Osteoblast (primary cell): ENCODE data around the gene PDS5B. TPM values are rescaled to one million over a fixed set of nuclear protein-coding genes. Genes with fewer than 3 reads are reported as not detected.

Experiments used
- DNase-seq: peaks from one replicate; pipeline ENCODE4 v3.0.0; 2011; ENCODE audit warnings: low spot score, mixed read lengths; ENCODE audit not compliant: insufficient read length; ENCODE audit errors: missing footprints
- H2AFZ ChIP-seq: 2 replicates; pipeline ENCODE4 v1.6.0; 2011; ENCODE audit warnings: mild to moderate bottlenecking, low read length
- H3K27ac ChIP-seq: 2 replicates; pipeline ENCODE4 v1.5.1; 2011; ENCODE audit warnings: mild to moderate bottlenecking, low read depth, low read length, moderate library complexity
- H3K27me3 ChIP-seq: 2 replicates; pipeline ENCODE4 v1.6.0; 2012; ENCODE audit warnings: mild to moderate bottlenecking, control low read depth, inconsistent platforms, low read length, moderate library complexity; ENCODE audit not compliant: insufficient read depth
- H3K36me3 ChIP-seq: 2 replicates; pipeline ENCODE4 v1.5.1; 2011; ENCODE audit warnings: mild to moderate bottlenecking, low read length, control low read depth, moderate library complexity; ENCODE audit not compliant: insufficient read depth
- H3K4me1 ChIP-seq: 2 replicates; pipeline ENCODE4 v1.5.1; 2011; ENCODE audit warnings: mild to moderate bottlenecking, low read length, control low read depth, moderate library complexity; ENCODE audit not compliant: insufficient read depth
- H3K4me2 ChIP-seq: 2 replicates; pipeline ENCODE4 v1.6.0; 2011; ENCODE audit warnings: mild to moderate bottlenecking, low read length; ENCODE audit not compliant: insufficient read depth
- H3K4me3 ChIP-seq: fragments of 200-600 bp; sonication (generic); 3 replicates; pipeline ENCODE4 v1.5.1; 2012; ENCODE audit warnings: mild to moderate bottlenecking, low read length, inconsistent platforms; ENCODE audit not compliant: insufficient read depth
- H3K79me2 ChIP-seq: 2 replicates; pipeline ENCODE4 v1.6.0; 2012; ENCODE audit warnings: mild to moderate bottlenecking, low read length, control low read depth, inconsistent platforms; ENCODE audit not compliant: insufficient read depth
- H3K9me3 ChIP-seq: 2 replicates; pipeline ENCODE4 v1.5.1; 2011; ENCODE audit warnings: low read depth, low read length, control low read depth
- H4K20me1 ChIP-seq: 2 replicates; pipeline ENCODE4 v1.6.0; 2012; ENCODE audit warnings: mild to moderate bottlenecking, low read length, control low read depth; ENCODE audit not compliant: insufficient read depth
- CTCF ChIP-seq: IDR thresholded peaks from 2 replicates; pipeline ENCODE4 v1.5.1; 2011; ENCODE audit warnings: mild to moderate bottlenecking, low read depth, low read length, moderate library complexity; ENCODE audit errors: extremely low read depth
- total RNA-seq: library from RNA; depleted of rRNA; stranded (reverse); fragments of >200 nt; gene quantifications from 2 replicates; pipeline ENCODE4 v1.2.3, GENCODE V29; 2012

PDS5B gene
- total RNA-seq, 1 donor = 23.2 TPM

DNA sequence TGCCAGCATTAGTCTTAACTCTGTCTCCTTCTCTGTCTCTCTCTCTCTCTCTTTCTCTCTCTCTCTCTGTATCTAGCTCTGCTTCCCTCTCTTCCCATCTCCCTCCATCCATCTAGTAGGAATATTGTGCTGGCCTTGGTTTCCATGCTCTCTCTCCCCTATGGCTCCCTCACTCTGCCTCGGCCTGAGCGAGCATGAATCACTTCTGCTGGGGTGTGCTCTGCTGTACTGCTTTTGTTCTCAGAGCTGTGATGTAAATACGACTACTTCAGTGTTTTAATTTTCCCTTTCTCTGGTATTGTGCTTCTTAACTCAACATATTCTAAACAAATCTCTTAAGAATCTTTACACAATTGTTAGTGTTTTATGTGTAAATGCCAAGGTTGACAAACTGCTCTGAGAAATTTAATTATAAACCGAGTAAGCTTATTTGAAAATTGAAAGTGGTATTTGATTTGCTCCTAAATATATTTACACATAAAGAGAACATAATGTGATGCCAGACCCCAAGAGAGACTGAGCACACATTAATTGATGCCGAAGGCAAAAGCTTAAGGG is 218.5 kb downstream of the PDS5B start:
- Histone ChIP-seq H3K4me2 (peak overlapping the region; percentile 2), H2AFZ (peak overlapping the region; percentile 69), H3K9me3 (no peaks in the 10 kb centered on the region), H3K4me1 (no peaks in the 10 kb centered on the region), H3K27me3 (no peaks in the 10 kb centered on the region), H3K27ac (no peak overlapping the region), H3K36me3 (no peaks in the 10 kb centered on the region), H4K20me1 (no peaks in the 10 kb centered on the region), H3K4me3 (no peak overlapping the region), H3K79me2 (no peaks in the 10 kb centered on the region)
- no peak for TF ChIP-seq CTCF
- no peak for DNase-seq

DNA sequence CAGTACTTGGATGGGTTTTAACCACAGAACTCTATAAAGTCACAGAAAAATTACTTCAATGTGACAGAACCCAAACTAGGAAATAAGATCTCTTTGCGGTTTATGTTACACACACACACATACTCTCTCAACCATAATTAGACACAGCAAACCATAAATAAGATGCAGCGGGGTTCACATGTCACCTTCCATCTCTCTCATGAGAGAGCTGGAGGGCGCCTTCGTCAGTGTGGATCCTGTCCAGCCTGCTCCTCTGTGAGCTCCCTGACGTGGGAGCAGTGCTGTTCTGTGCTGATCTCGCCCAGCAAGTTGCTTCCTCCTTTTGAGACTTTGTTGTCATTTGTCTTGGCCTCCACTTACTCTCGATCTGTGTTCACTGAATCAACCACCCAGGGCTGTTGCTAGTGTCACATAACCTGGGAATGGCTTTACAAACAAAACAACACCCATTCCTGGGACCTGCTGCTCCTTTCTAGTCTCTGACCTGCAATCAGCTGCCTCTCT is 225.1 kb downstream of the PDS5B start:
- no peak overlapping the region for H3K27ac ChIP-seq
- peak overlapping the region; percentile 80 for H2AFZ ChIP-seq
- H3K4me3 ChIP-seq = peak overlapping the region; percentile 30
- no peaks in the 10 kb centered on the region for H3K36me3 ChIP-seq
- no peak for DNase-seq
- no peaks in the 10 kb centered on the region for H3K27me3 ChIP-seq
- H3K79me2 ChIP-seq = no peaks in the 10 kb centered on the region
- no peaks in the 10 kb centered on the region for H4K20me1 ChIP-seq
- H3K4me1 ChIP-seq = peaks cover 4% of the 10 kb centered on the region
- H3K9me3 ChIP-seq = no peaks in the 10 kb centered on the region
- H3K4me2 ChIP-seq = peak overlapping the region; percentile 59
- no peak for TF ChIP-seq CTCF

- H3K79me2 ChIP-seq = no peaks in the 10 kb centered on the region
- no peak overlapping the region for H3K27ac ChIP-seq
- H3K36me3 ChIP-seq = no peaks in the 10 kb centered on the region
- H3K4me1 ChIP-seq = peaks cover 16% of the 10 kb centered on the region
- no peak for DNase-seq
- H4K20me1 ChIP-seq = no peaks in the 10 kb centered on the region
- TF ChIP-seq CTCF = no peak
- H3K4me3 ChIP-seq = no peak overlapping the region
- H3K9me3 ChIP-seq = no peaks in the 10 kb centered on the region
- H3K4me2 ChIP-seq = no peak overlapping the region
- no peak overlapping the region for H2AFZ ChIP-seq
- no peaks in the 10 kb centered on the region for H3K27me3 ChIP-seq
Observed at GRCh38 chr13:32821149-32821688, 235.0 kb downstream of the PDS5B start.

GRCh38 chr13:32822771-32823170 is 236.5 kb downstream of the PDS5B start:
- H3K36me3 ChIP-seq = no peaks in the 10 kb centered on the region
- no peak for TF ChIP-seq CTCF
- no peaks in the 10 kb centered on the region for H4K20me1 ChIP-seq
- no peaks in the 10 kb centered on the region for H3K9me3 ChIP-seq
- no peak overlapping the region for H2AFZ ChIP-seq
- no peak overlapping the region for H3K4me3 ChIP-seq
- no peak overlapping the region for H3K4me2 ChIP-seq
- no peak for DNase-seq
- H3K79me2 ChIP-seq = no peaks in the 10 kb centered on the region
- no peaks in the 10 kb centered on the region for H3K27me3 ChIP-seq
- H3K27ac ChIP-seq = no peak overlapping the region
- H3K4me1 ChIP-seq = peaks cover 16% of the 10 kb centered on the region
